Dermis microvascular lymphatic vessel endothelial cell (primary cell): ENCODE results near the gene SARDH. TPM values are rescaled to one million over a fixed set of nuclear protein-coding genes. Genes with fewer than 3 reads are reported as not detected.

Experiments
- DNase-seq, 2 donors: peaks; one replicate each; pipeline versions ENCODE4 v3.0.0 to v3.0.0-alpha.2; 2010; ENCODE audit warnings: low read depth in 2 of 2
- total RNA-seq: library from RNA; depleted of rRNA; stranded (reverse); fragments of >200 nt; gene quantifications from 2 replicates; pipeline ENCODE4 v1.2.1, GENCODE V29; 2014

Gene SARDH
- total RNA-seq, 1 donor from 2014 or later: under 0.01 TPM

GRCh38 chr9:133714606-133715294 is 23.4 kb downstream of the SARDH start:
- DNase-seq: no peak

GRCh38 chr9:133713960-133714495 is 24.1 kb downstream of the SARDH start:
- DNase-seq: no peak

GRCh38 chr9:133713150-133713959 is 24.8 kb downstream of the SARDH start:
- no peak for DNase-seq

GRCh38 chr9:133712221-133713100 is 25.7 kb downstream of the SARDH start:
- no peak for DNase-seq

GRCh38 chr9:133711428-133712220 is 26.5 kb downstream of the SARDH start:
- DNase-seq: no peak

DNA sequence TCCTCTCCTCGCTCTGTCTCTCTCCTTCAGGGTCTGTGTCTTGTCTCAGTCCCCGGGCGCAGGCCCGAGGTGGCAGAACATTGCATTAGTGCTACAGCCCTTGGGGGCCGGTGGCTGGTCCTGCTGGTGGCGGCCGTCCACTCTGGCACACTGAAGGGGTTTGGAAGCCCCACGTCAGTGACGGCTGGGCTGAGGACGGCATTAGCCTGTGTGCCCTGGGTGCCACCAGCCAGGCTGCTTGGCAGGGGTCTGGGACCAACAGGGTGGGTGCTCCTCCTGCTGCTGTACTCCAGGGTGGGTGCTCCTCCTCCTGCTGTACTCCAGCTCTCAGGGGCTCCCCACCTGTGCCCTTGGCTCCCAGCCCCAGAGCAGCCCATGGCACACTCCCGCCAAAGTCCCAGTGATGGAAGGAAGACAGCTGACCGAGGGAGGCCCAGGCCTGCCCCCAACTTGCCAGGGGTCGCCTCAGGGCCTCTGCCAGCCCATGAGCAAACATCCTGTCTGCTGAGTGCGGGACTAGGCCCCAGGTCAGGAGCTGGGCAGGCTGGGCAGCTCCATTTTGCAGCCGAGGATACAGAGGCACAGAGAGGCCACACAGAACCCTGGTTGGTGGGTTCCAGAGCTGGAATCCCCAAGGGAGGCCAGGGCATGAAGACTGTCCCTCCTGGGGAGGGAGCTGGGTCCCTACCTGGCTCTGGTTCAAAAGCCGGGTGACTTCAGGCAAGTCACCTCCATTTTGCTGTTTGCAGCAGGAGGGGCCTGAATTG is 27.3 kb downstream of the SARDH start:
- DNase-seq: no peak

GRCh38 chr9:133709691-133710571 is 28.2 kb downstream of the SARDH start:
- DNase-seq: no peak

- DNase-seq: no peak
Measured at GRCh38 chr9:133709015-133709611, 29.0 kb downstream of the SARDH start.

DNA sequence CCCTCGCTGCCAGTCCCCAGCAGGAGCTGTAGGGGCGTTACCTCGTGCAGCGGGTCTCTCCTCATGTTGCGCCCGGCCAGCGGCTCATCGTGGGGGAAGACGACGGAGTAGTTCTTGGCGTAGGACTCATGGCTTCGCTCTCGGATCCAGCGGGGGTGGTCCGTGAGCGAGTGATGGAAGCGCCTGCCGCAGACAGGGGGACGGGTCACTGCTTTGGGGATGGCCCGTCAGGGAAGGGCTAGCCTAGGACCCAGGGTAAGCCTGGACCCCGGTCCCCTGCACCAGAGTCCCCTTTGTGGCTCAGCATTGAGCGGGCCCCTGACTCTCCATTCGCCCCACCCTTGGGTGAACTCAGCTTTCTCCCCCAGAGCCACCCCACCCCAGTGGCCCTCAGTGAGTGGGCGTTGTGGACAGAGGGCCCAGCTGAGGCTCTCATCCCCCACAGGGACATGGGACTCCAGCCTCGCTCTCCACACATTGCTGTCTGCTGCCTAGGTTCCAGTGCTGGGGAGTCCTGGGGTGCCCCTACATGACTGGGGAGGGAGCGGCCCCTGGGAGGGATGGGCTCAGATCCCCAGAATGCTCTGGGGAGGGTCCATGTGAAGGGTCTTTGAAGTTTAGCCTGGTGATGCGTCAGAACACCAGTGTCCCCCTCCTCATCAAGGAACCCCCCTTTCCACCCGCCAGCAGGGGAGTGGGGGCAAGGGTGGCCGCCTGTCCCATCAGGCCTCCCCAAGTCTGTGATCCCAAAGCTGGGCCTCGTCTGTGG is 29.7 kb downstream of the SARDH start:
- DNase-seq: no peak

GRCh38 chr9:133707763-133708245 is 30.3 kb downstream of the SARDH start:
- no peak for DNase-seq

DNA sequence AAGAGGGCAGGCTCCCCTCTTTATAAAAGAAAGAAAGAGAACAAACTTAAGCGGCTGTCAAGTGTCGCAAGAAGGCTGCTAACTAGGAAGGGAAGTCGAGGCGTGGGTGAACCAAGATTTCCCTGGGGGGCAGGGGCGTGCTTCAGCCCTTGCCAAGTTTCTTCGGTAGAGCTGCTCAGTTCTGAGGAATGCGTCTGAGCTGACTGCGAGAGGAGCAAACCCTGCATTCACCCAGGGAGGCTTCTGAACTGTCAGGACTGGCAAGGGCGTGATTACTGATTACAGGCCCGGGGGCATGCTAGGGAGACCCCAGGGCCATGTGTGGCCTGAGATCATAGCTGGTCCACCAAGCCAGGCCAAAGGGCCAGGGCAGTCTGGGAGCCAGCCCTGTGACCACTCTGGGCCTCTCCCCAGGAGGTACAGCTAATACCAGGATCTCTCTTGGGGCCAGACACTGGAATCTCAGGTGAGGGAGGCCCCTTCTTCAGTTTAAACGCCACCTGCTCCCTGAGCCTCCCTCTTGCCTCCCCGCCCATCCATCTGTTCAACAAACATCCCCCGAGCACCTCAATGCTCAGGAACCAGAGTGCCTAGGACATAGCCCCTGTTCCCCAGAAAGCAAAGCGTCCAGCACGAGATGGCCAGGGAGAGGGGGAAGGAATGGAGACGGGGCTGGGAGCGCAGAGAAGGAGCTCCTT is 30.9 kb downstream of the SARDH start:
- DNase-seq: no peak

DNA sequence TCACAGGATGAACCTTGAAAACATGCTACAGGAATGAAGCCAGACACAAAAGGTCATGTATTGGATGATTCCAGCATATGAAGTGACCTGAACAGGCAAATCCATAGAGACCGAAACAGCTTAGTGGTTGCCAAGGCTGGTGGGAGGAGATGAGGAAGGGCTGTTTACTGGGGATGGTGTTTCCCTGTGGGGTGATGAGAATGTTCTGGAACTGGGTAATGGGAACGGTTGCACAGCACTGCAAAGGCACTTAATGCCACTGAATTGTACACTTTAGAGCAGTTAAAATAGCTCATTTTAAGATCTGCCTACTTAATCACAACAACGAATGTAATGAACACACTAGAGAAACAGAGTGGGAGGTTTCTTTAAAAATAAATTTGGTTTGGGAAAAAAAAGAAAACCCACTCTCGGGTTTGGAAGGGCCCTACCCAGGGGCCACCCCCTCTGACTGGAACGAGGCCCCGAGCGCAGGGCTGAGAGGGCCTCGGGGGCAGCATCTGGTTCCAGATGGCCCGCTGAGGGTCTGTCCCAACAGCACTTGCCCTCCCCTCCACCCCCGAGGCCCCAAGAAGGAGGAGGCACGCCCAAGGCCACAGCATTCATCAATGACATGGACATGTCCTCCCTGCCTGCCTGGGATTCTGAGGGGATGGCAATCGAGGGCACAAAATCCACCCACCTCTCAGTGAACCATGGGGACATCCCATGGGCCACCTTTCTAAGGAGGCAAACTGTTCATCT is 31.7 kb downstream of the SARDH start:
- no peak for DNase-seq

DNA sequence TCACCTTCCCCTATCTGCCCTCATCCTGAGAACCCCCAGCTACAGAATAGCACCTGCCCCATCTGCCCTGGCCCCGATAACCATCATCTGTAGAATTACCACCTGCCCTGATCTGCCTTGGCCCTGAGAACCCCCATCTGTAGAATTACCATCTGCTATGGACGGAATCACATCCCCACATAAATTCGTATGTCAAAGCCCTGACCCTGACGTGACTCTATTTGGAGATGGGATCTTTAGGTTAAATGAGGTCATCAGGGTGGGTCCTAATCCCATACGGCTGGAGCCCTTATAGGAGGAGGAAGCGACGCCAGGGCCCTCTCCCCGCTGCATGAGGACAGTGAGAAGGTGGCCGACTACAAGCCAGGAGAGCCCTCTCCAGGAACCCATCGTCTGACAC is 32.6 kb downstream of the SARDH start:
- DNase-seq: no peak

GRCh38 chr9:133704711-133705181 is 33.4 kb downstream of the SARDH start:
- no peak for DNase-seq

DNA sequence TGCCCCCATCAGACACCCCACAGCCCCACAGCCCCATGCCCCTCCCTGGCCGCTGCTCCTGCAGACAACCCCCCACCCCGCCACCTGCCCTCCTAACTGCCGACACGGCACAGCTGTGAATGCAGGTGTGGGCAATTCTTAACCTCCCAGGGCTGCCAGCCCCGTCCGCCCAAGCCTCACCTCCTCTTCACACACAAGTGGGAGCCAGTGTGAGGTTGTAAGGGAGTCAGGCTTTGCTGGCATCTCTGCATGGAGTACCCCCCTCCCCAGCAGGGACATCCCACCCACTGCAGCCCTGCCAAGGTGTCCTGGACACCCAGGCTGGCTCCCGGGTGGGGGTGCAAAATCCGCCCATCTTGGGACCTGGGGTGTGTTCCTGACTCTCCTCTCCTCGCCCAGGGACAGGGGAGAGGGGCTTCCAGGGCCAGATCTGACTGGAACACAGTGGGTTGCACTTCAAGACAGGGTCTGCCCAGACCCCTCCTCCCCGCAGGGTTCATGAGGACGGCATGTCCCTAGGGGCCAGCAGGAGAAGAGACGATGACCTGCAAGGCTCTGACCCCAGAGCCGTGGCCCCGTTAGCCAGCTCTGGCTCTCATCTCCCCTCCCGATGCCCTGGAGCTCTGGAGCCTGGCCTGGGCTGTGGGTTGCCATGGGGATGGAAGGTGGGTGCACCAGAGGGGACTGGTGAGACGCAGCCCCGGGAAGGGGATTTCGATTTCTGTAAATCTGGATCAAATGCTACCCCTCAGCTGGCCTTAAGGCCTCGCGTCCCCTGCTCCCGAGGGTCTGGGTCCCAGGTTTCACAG is 34.4 kb downstream of the SARDH start:
- no peak for DNase-seq
